SKM-1 (cell line): ENCODE data around the gene MAP2.
"Not testable (repeated sequence)": the region's sequence is repeated elsewhere in the genome, so short reads cannot be mapped to it uniquely, and the experiment has no call there.

ENCODE experiments used
- DNase-seq: peaks from one replicate; lab custom pipeline; 2025; ENCODE audit not compliant: unreplicated experiment; lab: John Stamatoyannopoulos, UW

The MAP2 gene

GRCh38 chr2:209472112-209472832 lies 48.4 kb downstream of the MAP2 start:
- DNase-seq = peak; percentile 58

DNA sequence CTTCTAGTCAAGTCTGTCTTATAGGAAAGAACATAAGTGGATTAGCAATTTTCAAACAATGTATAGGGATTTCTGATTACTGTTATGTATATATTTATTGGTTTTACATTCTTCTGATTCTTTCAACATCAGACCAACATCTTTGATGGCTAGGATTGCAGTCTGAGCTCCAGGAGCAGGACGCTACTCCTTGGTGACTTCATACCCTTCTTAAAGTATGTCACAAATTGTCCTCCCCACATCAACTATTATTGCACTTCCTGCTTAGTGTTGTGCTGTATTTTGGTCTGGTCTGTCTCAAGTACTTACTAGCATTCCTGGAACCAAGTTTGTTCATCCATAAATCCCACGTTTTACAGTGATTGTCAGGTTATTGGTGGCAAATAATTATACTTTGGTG lies 49.0 kb downstream of the MAP2 start:
- DNase-seq = no peak

DNA sequence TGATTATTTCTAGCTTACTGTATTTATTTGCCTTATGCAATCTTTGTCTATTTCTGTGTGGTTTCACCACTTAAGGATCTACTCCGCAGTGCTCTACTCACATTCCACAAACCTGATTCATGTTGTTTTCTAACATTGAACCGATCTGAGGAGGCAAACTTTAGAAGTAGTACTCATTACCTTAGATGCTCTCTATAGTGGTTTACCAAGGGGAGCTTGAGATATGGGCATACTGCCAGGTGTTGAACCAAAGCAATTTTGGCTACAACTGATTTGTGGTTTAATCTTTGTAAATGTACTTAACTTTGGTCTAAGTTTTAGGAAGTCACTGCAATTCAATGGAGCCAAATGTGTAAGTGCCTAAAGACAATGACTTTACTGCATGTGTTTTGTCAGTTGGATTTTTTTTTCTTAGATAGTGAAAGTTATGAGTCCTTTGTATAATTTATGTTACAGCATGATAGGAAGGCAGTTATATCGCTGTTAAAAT lies 50.1 kb downstream of the MAP2 start:
- DNase-seq = no peak

GRCh38 chr2:209474960-209475359 lies 51.1 kb downstream of the MAP2 start:
- no peak for DNase-seq

GRCh38 chr2:209476367-209477208 lies 52.7 kb downstream of the MAP2 start:
- DNase-seq = no peak

DNA sequence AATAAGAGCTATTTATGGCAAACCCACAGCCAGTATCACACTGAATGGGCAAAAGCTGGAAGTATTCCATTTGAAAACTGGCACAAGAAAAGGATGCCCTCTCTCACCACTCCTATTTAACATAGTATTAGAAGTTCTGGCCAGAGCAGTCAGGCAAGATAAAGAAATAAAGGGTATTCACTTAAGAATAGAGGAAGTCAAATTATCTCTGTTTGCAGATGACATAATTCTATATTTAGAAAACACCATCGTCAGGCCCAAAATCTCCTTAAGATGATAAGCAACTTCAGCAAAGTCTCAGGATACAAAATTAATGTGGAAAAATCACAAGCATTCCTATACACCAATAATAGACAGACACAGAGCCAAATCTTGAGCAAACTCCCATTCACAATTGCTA lies 68.4 kb downstream of the MAP2 start:
- DNase-seq = not testable (repeated sequence)

- DNase-seq = not testable (repeated sequence)
Measured at GRCh38 chr2:209495068-209495620, 71.3 kb downstream of the MAP2 start.

- no peak for DNase-seq
Measured at GRCh38 chr2:209495855-209496585, 72.2 kb downstream of the MAP2 start.

- DNase-seq = no peak
Measured at GRCh38 chr2:209496586-209496982, 72.7 kb downstream of the MAP2 start.

- DNase-seq = no peak
Measured at GRCh38 chr2:209498614-209499013, 74.8 kb downstream of the MAP2 start.

DNA sequence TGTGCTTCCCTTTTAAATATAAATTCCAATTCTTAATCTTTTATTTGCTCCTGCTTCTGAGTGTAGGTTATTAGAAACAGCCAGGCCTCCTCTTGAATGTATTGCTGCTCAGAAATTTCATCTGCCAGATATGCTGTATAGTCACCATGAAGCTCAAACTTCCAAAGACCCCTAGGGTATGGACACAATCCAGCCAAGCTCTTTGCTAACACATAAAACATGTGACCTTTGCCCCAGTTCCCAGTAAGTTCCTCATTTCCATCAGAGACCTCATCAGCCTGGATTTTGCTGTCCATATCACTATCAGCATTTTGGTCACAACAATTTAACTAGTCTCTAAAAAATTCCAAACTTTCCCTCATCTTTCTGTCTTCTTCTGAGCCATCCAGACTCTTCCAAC lies 75.2 kb downstream of the MAP2 start:
- DNase-seq = no peak

DNA sequence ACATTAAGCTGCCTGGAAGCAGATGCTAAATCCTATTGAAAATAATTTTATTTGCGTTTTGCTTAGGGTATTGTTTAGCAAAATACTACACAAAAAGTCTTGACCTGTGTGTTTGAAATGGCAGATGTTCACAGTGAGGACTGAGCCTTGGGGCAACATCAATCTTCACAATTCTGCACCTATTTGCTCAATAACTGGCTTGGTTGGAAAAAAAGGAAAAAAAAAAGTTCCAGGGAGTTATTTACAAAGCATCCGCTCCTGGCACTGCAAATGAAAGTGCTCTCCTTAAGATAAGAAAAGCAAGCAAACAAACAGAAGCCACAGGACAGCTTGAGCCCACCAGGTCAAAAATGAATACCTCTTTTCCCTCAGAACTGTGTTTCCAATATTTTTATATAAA lies 77.7 kb downstream of the MAP2 start:
- DNase-seq = no peak

DNA sequence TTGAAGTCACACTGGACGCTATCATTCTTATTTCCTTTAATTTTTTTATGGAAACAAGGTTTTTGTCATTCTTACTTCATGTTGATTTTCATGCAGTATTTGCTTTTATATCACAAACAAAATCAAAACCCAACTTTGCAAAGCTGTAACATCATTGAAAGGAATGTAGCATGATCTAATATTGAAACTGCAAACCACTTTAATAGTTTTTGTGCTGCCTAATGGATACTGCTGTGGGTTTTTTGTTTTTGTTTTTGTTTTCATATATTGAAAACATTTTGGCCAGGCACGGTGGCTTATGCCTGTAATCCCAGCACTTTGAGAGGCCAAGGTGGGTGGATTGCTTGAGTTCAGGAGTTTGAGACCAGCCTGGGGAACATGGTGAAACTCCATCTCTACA lies 81.6 kb downstream of the MAP2 start:
- no peak for DNase-seq

DNA sequence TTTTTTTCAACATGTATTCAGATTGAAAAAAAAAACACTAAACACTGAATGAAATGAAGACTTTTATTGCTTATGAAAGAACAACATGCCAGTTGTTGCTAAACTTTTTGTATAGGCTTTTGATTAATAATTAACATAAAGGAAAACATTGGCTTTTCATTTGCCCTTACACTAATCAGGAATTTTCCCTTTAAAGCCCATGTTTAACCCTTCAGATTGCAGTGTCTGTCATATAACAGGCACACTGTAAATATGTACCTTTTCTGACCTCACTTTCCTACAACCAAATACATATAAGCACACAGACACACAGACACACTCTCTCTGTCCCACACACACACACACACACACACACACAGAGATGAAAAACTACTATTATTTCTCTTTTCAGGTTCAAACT lies 84.4 kb downstream of the MAP2 start:
- DNase-seq = no peak

GRCh38 chr2:209511637-209512036 lies 87.8 kb downstream of the MAP2 start:
- DNase-seq = no peak

DNA sequence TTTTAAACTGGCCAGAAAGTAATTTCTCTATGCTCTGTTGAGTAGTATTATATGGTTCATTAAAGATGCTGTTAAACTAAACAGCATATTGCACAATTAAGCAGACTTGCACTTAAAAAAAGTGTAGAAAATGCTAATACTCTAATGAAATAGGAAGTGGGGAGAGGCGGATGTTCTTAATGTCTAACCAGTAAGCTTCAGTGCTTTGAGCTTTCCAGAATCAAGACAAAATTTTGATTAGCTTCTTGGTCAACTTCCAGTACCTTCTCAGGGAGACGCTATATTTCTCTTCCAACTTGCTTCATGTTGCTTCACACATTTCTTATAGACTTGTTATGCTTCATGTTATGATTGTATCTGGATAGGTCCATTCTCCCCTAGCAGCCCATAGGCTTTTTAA lies 89.1 kb downstream of the MAP2 start:
- no peak for DNase-seq

DNA sequence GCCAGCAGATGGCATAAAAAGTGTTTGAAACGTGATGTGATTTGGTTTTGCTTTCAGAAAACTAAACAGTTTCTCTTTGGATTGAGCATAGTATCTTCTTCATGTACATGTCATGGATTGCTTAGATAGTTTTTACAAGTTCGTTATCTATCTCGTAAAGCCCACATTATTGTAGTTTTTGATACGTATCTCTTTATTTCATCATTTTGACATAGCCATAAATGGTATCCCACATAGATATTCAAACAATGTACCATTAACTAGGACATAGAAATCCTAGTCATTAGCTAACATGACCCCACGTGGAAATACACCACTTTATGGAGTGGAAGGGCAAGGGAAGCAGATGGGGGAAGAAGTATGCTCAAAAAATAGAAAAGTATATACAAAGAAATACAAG lies 93.6 kb downstream of the MAP2 start:
- no peak for DNase-seq

- no peak for DNase-seq
Measured at GRCh38 chr2:209519271-209519670, 95.4 kb downstream of the MAP2 start.

DNA sequence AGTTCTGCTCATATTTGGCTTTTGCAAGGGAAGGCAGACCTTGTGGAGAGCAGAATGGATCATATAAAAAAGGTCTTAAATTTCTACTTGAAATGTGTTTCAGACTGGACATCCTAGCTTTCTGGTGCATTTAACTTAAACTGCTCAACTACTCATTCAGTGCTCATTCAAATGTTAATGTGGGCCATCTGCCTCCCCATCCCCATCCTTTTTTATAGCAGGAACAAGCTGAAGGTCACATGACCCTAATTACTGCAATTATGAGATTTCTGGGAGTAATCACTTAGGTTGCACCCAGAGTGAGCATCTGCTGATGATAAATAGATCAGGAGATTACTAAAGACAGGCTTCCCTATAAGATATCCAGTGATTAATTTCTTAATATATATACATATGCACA lies 96.1 kb downstream of the MAP2 start:
- DNase-seq = no peak

DNA sequence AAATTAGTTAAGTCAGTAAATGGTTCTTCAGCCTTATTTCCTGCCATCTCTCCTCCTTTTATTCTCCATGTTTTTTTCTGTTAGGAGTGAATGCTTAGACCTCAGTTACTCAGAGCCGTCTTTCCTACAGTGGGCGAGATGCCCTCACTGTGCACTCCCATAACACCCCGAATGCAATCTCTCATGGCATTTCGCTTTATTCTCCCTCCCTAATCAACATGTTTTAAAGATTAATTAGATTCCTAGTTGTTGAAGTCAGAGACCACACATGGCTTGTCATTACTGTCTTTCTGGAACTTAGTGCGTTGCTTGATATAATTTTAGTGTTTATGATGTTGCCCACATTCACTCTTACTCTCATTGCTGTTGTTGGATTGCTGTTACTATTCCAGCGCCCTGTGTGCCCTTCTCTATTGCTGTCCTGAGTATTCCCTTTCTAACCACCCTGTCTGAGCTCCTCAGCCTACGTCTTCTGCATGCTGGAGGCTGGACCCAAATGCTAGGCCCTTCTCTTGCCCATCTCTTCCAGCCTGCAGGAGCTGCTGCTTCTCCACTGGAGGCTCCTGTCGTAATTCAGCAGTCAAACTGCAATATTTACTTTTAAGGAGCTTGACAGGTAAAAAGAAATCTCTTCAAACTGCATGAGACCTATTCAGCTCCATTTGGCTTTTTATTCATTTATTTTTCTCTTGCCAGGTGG lies 99.3 kb downstream of the MAP2 start:
- no peak for DNase-seq

DNA sequence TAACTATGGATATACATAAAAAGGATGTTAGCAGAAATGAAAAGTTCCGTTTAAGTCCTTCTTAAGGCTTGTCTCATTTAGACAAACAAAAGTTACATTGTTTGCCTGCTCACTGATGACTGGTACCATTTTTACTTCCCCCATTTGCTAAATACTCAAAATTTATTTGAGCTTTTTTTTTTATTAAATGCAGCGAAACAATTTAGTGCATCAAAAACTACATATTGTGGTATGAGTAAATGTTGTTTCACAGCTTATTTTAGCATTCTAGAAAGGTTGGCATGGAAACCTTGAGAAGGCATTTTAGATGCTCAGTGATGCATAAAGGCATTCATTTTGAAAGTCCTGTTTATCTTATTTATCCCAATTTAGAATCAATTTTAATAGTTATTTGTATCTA lies 100.0 kb downstream of the MAP2 start:
- DNase-seq = no peak
